ENCODE results near the gene DSCAML1. TPM values are rescaled to one million over a fixed set of nuclear protein-coding genes. Genes with fewer than 3 reads are reported as not detected.

Gene DSCAML1
- total RNA-seq, 4 donors from 2014 or later: 0.29 to 29.1 (median 3.4) TPM

- Histone ChIP-seq H3K4me1 (no peaks in the 10 kb centered on the region), H3K27me3 (no peaks in the 10 kb centered on the region), H3K9me3 (no peaks in the 10 kb centered on the region), H3K27ac (no peak overlapping the region), H3K36me3 (no peaks in the 10 kb centered on the region), H3K4me3 (no peak overlapping the region)
- intact Hi-C loops (cut with DNase I; ENCODE audit: low total_unique reads): no loop called here
- DNase-seq: no peak
- TF ChIP-seq, protein P1, sequence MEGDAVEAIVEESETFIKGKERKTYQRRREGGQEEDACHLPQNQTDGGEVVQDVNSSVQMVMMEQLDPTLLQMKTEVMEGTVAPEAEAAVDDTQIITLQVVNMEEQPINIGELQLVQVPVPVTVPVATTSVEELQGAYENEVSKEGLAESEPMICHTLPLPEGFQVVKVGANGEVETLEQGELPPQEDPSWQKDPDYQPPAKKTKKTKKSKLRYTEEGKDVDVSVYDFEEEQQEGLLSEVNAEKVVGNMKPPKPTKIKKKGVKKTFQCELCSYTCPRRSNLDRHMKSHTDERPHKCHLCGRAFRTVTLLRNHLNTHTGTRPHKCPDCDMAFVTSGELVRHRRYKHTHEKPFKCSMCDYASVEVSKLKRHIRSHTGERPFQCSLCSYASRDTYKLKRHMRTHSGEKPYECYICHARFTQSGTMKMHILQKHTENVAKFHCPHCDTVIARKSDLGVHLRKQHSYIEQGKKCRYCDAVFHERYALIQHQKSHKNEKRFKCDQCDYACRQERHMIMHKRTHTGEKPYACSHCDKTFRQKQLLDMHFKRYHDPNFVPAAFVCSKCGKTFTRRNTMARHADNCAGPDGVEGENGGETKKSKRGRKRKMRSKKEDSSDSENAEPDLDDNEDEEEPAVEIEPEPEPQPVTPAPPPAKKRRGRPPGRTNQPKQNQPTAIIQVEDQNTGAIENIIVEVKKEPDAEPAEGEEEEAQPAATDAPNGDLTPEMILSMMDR (IDR thresholded peaks at IDR 0.05): no peak
- no peak for TF ChIP-seq POLR2A (IDR thresholded peaks at IDR 0.05)
Observed at GRCh38 chr11:117774553-117774952, 22.5 kb downstream of the DSCAML1 start.

GRCh38 chr11:117772360-117772759, 24.7 kb downstream of the DSCAML1 start:
- Histone ChIP-seq H3K4me3 (no peak overlapping the region), H3K27ac (no peak overlapping the region), H3K27me3 (no peaks in the 10 kb centered on the region), H3K36me3 (no peaks in the 10 kb centered on the region), H3K9me3 (no peaks in the 10 kb centered on the region), H3K4me1 (no peaks in the 10 kb centered on the region)
- DNase-seq: no peak
- TF ChIP-seq, protein P1 (IDR thresholded peaks at IDR 0.05): no peak
- TF ChIP-seq POLR2A (IDR thresholded peaks at IDR 0.05): no peak
- intact Hi-C loops (cut with DNase I; ENCODE audit: low total_unique reads): no loop called here

DNA sequence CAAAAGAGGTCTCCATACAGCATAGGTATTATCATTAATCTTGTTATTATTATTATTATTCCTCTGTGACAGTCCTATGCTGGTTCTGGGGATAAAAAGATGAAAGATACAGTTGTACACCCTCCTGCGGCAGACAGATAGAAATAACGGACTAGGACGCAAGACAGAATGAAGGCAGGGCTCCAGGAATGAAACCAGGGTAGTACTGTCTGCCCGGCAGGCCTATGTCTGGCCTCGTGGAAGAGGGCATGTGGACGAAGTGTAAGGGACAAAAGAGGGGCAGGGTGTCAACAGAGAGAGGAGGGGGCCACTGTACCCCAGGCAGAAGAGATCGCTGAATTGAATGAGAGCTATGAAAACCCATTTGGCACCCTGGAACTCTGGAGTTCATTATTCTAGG, 25.2 kb downstream of the DSCAML1 start:
- no peak for DNase-seq
- TF ChIP-seq POLR2A (IDR thresholded peaks at IDR 0.05): no peak
- TF ChIP-seq, protein P1 (IDR thresholded peaks at IDR 0.05): no peak
- no peaks in the 10 kb centered on the region for H3K27me3 ChIP-seq
- intact Hi-C loops (cut with DNase I; ENCODE audit: low total_unique reads): no loop called here
- no peaks in the 10 kb centered on the region for H3K4me1 ChIP-seq
- H3K4me3 ChIP-seq: no peak overlapping the region
- no peaks in the 10 kb centered on the region for H3K36me3 ChIP-seq
- H3K27ac ChIP-seq: no peak overlapping the region
- H3K9me3 ChIP-seq: no peaks in the 10 kb centered on the region

DNA sequence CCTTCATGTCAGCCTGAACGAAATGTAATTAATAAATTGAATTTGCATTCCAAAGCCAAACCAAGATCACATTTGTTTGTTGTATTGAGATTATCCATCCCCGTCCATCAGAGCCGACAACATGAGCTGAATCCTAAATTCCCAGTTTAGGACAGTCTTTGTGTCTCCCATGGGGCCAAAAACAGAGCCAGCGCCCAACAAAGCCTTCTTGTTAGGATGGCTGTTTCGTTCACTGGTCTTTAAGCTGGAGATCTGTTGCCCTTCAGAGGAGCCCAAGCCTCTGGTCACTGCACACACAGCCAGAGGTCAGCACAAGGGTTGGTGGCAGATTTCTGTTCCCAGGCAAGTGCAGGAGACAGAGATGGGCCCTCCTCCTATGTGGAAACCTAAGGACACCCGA, 25.8 kb downstream of the DSCAML1 start:
- no peak overlapping the region for H3K4me3 ChIP-seq
- DNase-seq: no peak
- intact Hi-C loops (cut with DNase I; ENCODE audit: low total_unique reads): no loop called here
- no peaks in the 10 kb centered on the region for H3K4me1 ChIP-seq
- no peaks in the 10 kb centered on the region for H3K36me3 ChIP-seq
- H3K27me3 ChIP-seq: no peaks in the 10 kb centered on the region
- H3K9me3 ChIP-seq: no peaks in the 10 kb centered on the region
- H3K27ac ChIP-seq: no peak overlapping the region
- no peak for TF ChIP-seq POLR2A (IDR thresholded peaks at IDR 0.05)
- TF ChIP-seq, protein P1 (IDR thresholded peaks at IDR 0.05): no peak

DNA sequence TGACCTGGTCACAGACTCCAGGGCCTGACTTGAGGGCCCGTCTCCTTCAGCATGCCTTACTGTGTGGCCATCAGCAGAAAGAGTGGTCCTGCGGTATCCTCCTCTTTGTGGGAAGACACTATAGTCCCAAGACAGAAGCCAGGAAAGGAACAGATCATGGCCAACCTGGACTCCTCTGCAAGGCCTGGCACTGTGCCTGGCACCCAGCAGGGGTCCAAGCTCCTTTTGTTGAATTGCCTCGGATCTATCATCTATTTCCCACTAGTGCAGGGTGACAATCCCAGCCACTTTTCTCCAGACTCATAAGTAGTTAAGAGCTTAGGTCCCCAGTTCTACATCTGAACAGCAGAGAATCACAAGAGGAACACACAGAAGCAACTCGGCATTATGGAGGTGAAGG, 27.0 kb downstream of the DSCAML1 start:
- no peaks in the 10 kb centered on the region for H3K36me3 ChIP-seq
- DNase-seq: no peak
- intact Hi-C loops (cut with DNase I; ENCODE audit: low total_unique reads): no loop called here
- no peak overlapping the region for H3K4me3 ChIP-seq
- H3K4me1 ChIP-seq: no peaks in the 10 kb centered on the region
- no peak for TF ChIP-seq POLR2A (IDR thresholded peaks at IDR 0.05)
- TF ChIP-seq, protein P1 (IDR thresholded peaks at IDR 0.05): no peak
- no peaks in the 10 kb centered on the region for H3K9me3 ChIP-seq
- no peaks in the 10 kb centered on the region for H3K27me3 ChIP-seq
- no peak overlapping the region for H3K27ac ChIP-seq

Measured in uterus (tissue), 4 donors.